CD4-positive, alpha-beta T cell treated with Interleukin-4 for 4 hours (primary cell): ENCODE measurements around the gene PDE4B.

Experiments used
- DNase-seq: peaks from one replicate; pipeline ENCODE4 v3.0.0-alpha.2; 2020

PDE4B gene

GRCh38 chr1:66326867-66327266, 534.2 kb downstream of the PDE4B start:
- no peak for DNase-seq

GRCh38 chr1:66327588-66327987, 534.9 kb downstream of the PDE4B start:
- DNase-seq, result no peak

GRCh38 chr1:66328896-66329295, 536.2 kb downstream of the PDE4B start:
- DNase-seq, result no peak

GRCh38 chr1:66330722-66331141, 538.0 kb downstream of the PDE4B start:
- DNase-seq, result peak; percentile 79

GRCh38 chr1:66331658-66332547, 539.2 kb downstream of the PDE4B start:
- peak; percentile 72 for DNase-seq

GRCh38 chr1:66332548-66332901, 539.8 kb downstream of the PDE4B start:
- no peak for DNase-seq

- no peak for DNase-seq
These were observed 540.9 kb downstream of the PDE4B start for GRCh38 chr1:66333466-66334199.

GRCh38 chr1:66334318-66334717, 541.6 kb downstream of the PDE4B start:
- DNase-seq, result no peak

- no peak for DNase-seq
These were observed 542.4 kb downstream of the PDE4B start for GRCh38 chr1:66335125-66335524.

GRCh38 chr1:66335859-66336640, 543.4 kb downstream of the PDE4B start:
- DNase-seq, result peak; percentile 88

GRCh38 chr1:66336641-66336990, 543.9 kb downstream of the PDE4B start:
- DNase-seq, result no peak

GRCh38 chr1:66337249-66337648, 544.6 kb downstream of the PDE4B start:
- DNase-seq, result no peak

GRCh38 chr1:66339944-66340343, 547.2 kb downstream of the PDE4B start:
- DNase-seq, result no peak

GRCh38 chr1:66341446-66342089, 548.9 kb downstream of the PDE4B start:
- no peak for DNase-seq

GRCh38 chr1:66342707-66343106, 550.0 kb downstream of the PDE4B start:
- no peak for DNase-seq

- no peak for DNase-seq
These were observed 551.1 kb downstream of the PDE4B start for GRCh38 chr1:66343569-66344325.

GRCh38 chr1:66346057-66346795, 553.5 kb downstream of the PDE4B start:
- DNase-seq, result peak; percentile 60

- no peak for DNase-seq
These were observed 554.2 kb downstream of the PDE4B start for GRCh38 chr1:66346873-66347272.

- no peak for DNase-seq
These were observed 556.1 kb downstream of the PDE4B start for GRCh38 chr1:66348776-66349175.

- DNase-seq, result no peak
These were observed 556.5 kb downstream of the PDE4B start for GRCh38 chr1:66349242-66349641.

- peak; percentile 79 for DNase-seq
These were observed 557.4 kb downstream of the PDE4B start for GRCh38 chr1:66350001-66350547.
